Glutamatergic neuron (in vitro differentiated cells): Measurements from ENCODE around the gene HDGFL1. TPM values are rescaled to one million over a fixed set of nuclear protein-coding genes. Genes with fewer than 3 reads are reported as not detected.

Source experiments
- DNase-seq: peaks from one replicate; pipeline ENCODE4 v3.0.0; 2022
- H3K27ac Mint-ChIP-seq: one replicate; pipeline ENCODE4 v1.8.0; 2020; ENCODE audit warnings: mild to moderate bottlenecking, mixed read lengths, inconsistent platforms; ENCODE audit not compliant: unreplicated experiment
- H3K27me3 Mint-ChIP-seq: one replicate; pipeline ENCODE4 v1.8.0; 2020; ENCODE audit warnings: mild to moderate bottlenecking, moderate library complexity, mixed read lengths, inconsistent platforms; ENCODE audit not compliant: unreplicated experiment
- H3K36me3 Mint-ChIP-seq: one replicate; pipeline ENCODE4 v1.8.0; 2020; ENCODE audit warnings: mild to moderate bottlenecking, mixed read lengths, inconsistent platforms; ENCODE audit not compliant: unreplicated experiment
- H3K4me1 Mint-ChIP-seq: one replicate; pipeline ENCODE4 v1.8.0; 2020; ENCODE audit warnings: mild to moderate bottlenecking, low read depth, mixed read lengths, inconsistent platforms; ENCODE audit not compliant: unreplicated experiment
- H3K4me3 Mint-ChIP-seq: one replicate; pipeline ENCODE4 v1.8.0; 2020; ENCODE audit warnings: mild to moderate bottlenecking, mixed read lengths, inconsistent platforms; ENCODE audit not compliant: unreplicated experiment
- H3K9me3 Mint-ChIP-seq: one replicate; pipeline ENCODE4 v1.8.0; 2020; ENCODE audit warnings: mild to moderate bottlenecking, moderate library complexity, mixed read lengths, inconsistent platforms; ENCODE audit not compliant: unreplicated experiment
- CTCF ChIP-seq: fragments of 200-600 bp; sonication (generic); IDR thresholded peaks from one replicate; pipeline ENCODE4 v1.5.0; 2021; ENCODE audit not compliant: partially characterized antibody, unreplicated experiment
- total RNA-seq: library from RNA; stranded (reverse); fragmentation: NEBNext Ultra II Directional; extraction: Animal tissue kit (Norgen Biotek cat#: 25700); gene quantifications from one replicate; pipeline ENCODE4 v1.2.1, GENCODE V29; 2021; ENCODE audit not compliant: unreplicated experiment

The HDGFL1 gene
- total RNA-seq, 1 donor from 2014 or later = not detected

- H3K4me3 Mint-ChIP-seq = no peak overlapping the region
- H3K27ac Mint-ChIP-seq = no peak overlapping the region
- H3K27me3 Mint-ChIP-seq = no peaks in the 10 kb centered on the region
- TF ChIP-seq CTCF = no peak
- H3K36me3 Mint-ChIP-seq = no peaks in the 10 kb centered on the region
- no peaks in the 10 kb centered on the region for H3K9me3 Mint-ChIP-seq
- H3K4me1 Mint-ChIP-seq = no peaks in the 10 kb centered on the region
- no peak for DNase-seq
Observed at GRCh38 chr6:22612236-22612635, 42.9 kb downstream of the HDGFL1 start.

DNA sequence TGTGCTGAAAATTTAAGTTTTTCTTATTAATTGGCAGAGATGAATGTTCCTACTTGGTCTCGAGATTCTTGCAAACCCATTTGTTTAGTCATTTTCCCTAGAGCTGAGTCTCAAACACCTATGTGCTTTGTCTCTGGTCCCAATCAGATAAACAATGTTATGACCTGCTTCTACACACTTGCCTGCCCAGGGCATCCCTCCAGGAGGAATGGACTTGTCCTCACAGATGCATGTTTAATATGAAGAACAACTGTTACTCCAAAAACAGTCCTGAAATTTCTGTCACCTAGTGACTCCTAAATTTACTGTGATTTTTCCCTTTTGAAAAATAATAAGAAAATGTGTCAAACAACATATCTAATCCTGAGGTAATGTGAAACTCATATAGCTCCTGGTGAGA lies 43.7 kb downstream of the HDGFL1 start:
- Mint-ChIP-seq H3K27me3 (no peaks in the 10 kb centered on the region), H3K27ac (no peak overlapping the region), H3K4me3 (no peak overlapping the region)

DNA sequence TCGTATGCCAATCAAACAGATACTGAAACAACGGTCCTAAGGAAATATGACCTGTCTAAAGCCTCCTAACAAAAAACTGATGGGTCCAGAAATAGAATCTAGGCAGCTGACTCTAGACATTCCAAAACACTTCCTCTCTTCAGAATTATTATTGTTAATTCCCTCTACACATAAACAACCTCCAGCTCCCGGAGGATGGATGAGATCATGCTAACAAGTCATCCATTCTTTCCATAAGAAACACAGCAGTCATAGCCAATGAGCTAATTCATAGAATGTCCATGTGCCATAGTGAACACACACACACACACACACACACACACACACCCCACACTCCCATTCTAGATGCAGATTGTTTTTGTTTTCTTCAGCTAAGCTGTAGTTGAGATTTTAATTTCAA lies 44.3 kb downstream of the HDGFL1 start:
- no peaks in the 10 kb centered on the region for H3K9me3 Mint-ChIP-seq
- no peak for TF ChIP-seq CTCF
- H3K27ac Mint-ChIP-seq = no peak overlapping the region
- DNase-seq = no peak
- H3K4me1 Mint-ChIP-seq = no peaks in the 10 kb centered on the region
- no peak overlapping the region for H3K4me3 Mint-ChIP-seq
- no peaks in the 10 kb centered on the region for H3K27me3 Mint-ChIP-seq
- no peaks in the 10 kb centered on the region for H3K36me3 Mint-ChIP-seq

More for the DNA sequence above, 43.7 kb downstream of the HDGFL1 start:
- DNase-seq = no peak
- no peak for TF ChIP-seq CTCF
- Mint-ChIP-seq H3K36me3 (no peaks in the 10 kb centered on the region), H3K4me1 (no peaks in the 10 kb centered on the region), H3K9me3 (no peaks in the 10 kb centered on the region)

- DNase-seq = no peak
- TF ChIP-seq CTCF = no peak
- Mint-ChIP-seq H3K4me3 (no peak overlapping the region), H3K27ac (no peak overlapping the region), H3K27me3 (no peaks in the 10 kb centered on the region), H3K36me3 (no peaks in the 10 kb centered on the region), H3K9me3 (no peaks in the 10 kb centered on the region), H3K4me1 (no peaks in the 10 kb centered on the region)
Observed at GRCh38 chr6:22614547-22614946, 45.2 kb downstream of the HDGFL1 start.

GRCh38 chr6:22621028-22621427 lies 51.7 kb downstream of the HDGFL1 start:
- Mint-ChIP-seq H3K9me3 (no peaks in the 10 kb centered on the region), H3K27me3 (no peaks in the 10 kb centered on the region), H3K36me3 (no peaks in the 10 kb centered on the region), H3K4me3 (no peak overlapping the region), H3K4me1 (no peaks in the 10 kb centered on the region), H3K27ac (no peak overlapping the region)
- DNase-seq = no peak
- TF ChIP-seq CTCF = no peak
